HG02852 (cell line): ENCODE results near the gene WDR1.

Experiments
- ATAC-seq: cut with Tn5 transposase; IDR thresholded peaks from one replicate; pipeline ENCODE4 v1.9.1; 2021; ENCODE audit warnings: mild to moderate bottlenecking, moderate library complexity; ENCODE audit not compliant: unreplicated experiment

WDR1 gene

DNA sequence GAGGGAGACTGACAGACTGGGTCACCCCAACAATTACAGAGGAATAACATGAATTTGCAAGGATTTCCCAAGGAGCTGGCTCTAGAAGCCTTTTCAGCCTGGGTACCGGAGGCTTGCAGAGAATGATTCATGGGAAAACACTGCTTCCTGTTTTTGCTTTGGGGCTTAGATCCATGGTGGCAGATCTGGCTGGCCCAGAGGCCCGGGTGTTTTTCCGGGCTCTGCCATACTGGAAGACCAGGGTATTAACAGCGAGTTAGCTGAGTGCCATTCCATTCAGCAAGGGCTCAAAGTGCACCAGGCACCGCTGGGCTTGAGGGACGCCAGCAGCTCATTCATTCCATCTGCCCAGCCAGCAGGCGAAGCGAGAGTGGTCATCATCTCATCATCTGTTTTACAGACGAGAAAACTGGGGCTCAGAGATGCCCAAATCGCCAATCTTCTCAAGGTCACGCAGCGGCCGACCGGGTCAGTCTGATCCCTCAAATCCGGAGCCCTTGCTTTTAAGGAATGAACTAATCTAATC lies 1.3 kb downstream of the WDR1 start:
- ATAC-seq = no peak

DNA sequence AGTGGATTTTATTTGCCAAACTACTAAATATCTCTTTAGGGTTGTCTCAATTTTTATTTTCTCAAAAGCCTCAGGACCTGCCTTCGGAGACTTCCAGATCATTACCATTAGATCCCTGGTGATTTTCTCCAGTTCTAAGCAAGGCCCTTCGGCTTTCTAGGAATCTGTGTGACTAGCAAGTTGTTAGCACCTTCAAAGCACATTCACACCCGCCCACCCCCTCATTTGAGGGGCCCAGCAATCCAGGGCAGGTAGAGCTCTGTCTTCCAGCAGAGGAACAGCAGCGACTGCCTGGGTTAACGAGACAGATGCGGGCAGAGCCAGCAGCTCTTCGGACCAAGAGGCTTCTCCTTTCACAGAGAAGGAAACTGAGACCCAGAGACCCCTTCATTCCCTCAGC lies 2.0 kb downstream of the WDR1 start:
- ATAC-seq = no peak

DNA sequence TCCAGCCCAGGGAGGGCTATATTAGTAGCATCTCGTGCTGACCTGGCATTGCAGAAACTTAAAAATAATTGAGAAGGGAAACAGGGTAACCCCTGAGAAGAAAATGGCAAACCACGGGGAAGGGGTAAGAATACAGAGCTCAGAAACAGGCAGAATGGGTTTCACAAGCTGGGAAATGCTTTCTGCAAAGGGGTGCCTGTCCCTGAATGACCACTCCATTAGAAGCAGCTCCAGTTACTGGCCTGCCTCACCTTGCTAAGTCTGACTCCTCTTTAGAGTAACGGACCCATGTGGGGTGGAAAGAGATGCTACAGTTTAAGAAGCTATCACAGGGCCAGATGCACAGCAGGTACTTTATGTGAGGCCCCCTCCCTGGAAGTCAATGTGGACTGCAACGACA lies 2.5 kb downstream of the WDR1 start:
- ATAC-seq = no peak

DNA sequence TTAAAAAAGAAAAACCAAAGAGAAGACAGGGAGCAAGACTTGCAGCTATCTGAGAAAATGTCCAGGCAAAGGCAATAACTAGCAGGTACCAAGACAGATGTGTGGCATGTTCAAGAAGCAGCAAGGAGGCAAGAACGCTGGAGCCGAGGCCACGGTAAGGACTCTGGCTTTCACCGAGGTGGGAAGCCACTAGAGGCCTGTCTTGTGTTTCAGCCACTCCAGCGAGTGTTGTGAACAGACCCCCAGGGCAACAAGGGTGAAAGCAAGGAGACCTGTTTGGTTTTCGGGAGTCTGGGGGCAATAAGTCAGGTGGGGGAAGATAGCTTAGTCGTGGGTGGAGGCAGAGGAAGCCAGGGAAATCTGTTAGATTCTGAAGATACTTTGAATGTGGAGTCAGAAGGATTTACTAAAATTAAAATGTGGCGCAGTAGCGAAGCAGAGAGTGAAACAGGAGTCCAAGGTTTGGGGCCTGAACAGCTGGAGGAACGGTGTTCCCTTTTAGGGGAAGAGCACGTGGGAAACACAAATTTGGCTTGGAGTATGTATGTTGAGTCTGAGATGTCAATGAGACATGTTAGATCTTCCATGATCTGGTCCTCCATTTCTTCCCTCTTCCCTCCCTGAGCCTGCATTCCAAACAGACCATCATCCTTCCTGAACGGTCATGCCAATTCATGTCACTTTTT lies 3.1 kb downstream of the WDR1 start:
- ATAC-seq = no peak

DNA sequence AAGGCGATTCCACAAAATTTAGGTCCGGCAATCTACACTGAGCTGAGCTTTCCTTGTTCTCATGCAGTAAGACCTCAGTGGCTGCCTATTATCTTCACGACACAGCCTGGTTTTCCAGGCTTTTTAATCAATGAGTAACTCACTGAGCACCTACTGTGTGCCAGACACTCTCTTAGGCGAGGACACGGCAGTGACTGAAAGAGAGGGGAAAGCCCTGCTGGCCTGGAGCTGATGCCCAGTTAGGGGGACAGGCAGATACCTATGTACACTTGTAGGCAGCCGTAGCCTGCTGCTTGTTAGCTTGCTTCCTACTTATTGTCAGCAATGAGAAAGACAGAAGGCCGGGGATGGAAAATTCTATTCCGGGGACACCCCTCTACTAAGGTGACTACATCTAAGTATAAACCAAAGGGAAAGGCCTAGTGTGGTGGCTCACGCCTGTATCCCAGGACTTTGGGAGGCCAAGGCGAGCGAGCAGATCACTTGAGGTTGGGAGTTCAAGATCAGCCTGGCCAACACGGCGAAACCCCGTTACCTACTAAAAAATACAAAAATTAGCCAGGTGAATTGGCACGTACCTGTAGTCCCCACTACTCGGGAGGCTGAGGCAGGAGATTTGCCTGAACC lies 3.8 kb downstream of the WDR1 start:
- ATAC-seq = no peak

DNA sequence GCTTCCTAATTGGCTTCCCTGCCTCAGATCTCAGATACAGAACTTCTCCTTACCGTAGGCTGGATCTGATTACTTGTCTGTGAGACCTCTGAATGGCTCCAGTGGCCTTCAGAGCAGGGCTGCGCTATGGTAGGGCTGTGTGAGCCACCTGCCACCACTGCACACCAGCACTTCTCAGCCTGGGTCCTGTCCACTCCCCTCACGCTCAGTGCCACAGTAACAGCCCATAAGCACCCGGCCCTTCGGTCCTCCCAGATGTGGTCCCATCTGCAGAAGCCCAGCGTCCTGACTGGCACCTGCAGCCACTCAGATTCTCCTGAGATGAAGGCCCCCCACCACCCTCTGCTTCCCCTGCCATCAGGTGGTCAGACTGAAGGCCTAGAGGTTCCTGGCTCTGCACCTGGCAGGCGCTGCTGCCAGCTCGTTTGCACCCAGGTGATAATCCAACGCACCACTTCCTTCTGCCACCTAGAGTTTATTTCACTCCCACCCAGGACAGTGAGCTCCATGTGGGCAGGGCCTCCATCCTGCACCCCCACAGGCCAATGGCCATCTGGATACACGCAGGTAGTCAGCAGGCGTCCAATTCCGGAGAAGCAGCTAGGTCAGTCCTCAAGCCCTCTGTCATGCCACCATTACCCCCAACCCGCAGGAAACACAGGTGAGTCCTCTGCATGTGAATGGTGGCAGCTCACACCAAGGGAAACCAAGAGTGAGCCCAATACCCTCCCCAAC lies 5.4 kb downstream of the WDR1 start:
- no peak for ATAC-seq

DNA sequence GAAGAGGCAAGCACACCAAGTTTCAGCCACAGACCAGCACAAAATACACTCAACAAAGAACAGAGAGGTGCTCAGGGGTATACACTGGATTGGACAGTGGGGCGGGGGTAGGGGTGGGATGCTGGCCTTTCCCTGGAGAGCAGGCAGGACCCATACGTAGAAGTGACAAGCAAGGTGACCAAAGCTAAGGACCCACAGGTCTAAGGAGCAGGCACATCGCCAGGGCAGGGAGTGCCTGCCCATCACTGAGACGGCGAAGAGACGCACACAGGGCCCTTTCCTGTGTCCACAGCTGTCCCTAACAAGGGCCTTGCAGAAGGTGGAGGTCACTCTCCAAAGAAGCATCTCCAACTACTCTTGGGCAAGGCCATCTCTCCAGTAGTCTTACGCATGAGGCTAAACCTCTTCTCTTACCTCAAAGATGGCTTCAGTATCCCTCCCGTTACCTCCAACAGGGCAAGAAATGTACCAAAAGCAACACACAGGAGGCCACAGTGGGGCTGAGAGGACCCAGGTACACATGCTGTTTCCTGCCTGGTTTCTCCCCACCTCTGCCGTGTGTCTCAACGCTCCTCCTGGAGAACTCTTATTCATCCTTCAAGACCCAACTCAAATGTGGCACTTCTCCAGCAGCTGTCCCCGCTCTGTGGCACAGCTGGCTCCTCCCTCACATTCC lies 6.5 kb downstream of the WDR1 start:
- no peak for ATAC-seq

DNA sequence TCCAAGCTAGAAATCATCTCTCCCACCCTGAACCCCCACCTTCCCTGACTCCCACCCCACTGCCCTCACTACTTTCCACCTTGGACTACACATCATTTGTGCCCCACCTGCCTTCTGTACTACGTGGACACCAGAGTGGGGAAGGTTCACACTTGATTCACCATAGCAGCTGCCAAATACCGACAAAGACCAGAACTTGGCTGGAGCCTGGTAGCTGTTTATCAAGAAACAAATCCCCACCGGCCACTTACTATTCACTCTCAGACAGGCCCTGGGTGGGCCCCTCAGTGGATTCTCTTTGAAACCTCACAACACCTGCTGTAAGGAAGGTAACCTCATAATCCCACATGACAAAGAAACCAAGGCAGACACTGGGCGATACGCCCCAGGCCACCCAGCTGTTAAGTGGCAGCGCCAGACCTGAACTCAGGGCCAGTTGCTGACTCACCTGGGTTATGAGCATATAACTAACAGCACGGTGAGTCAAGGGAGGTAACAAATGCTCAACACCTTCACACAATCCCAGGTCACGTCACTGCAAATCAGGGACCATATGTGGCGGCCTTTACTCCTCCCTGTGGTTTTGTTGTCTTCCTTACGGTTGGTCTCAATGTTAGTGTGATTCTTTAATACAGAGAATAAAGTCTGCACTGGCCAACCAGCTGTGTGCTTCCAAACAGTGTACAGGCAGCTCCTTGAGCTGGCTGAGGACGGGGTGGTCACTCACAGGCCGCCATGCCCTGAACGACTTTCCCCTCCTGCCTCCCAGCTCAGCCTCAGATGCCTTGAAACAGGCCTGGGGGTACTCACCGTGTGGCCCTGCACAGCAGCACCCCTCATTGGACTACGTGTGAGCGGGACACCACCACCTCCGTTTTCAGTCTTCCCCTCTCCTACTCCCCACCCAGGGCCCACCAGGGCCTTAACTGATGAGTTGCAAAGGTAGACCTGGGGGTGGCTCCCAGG lies 7.5 kb downstream of the WDR1 start:
- ATAC-seq = no peak

DNA sequence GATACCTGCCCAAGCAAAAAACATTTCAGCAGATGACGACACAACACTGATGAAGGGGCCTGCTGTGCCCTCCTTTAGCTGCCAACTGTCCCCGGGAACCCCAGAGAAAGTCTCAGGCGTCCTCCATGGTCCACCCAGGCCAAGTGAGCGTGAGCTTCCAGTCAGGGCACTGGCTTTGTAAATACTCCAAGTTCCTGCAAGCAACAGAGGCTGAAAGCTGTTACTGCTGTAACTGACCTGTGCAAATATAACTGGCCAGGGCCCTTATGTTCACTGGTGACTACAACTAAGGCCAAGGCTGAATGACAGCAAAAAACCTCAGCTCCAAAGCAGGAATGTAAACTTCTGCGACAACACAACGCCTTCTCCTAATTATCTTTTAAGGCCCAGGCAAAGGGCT lies 8.2 kb downstream of the WDR1 start:
- no peak for ATAC-seq

DNA sequence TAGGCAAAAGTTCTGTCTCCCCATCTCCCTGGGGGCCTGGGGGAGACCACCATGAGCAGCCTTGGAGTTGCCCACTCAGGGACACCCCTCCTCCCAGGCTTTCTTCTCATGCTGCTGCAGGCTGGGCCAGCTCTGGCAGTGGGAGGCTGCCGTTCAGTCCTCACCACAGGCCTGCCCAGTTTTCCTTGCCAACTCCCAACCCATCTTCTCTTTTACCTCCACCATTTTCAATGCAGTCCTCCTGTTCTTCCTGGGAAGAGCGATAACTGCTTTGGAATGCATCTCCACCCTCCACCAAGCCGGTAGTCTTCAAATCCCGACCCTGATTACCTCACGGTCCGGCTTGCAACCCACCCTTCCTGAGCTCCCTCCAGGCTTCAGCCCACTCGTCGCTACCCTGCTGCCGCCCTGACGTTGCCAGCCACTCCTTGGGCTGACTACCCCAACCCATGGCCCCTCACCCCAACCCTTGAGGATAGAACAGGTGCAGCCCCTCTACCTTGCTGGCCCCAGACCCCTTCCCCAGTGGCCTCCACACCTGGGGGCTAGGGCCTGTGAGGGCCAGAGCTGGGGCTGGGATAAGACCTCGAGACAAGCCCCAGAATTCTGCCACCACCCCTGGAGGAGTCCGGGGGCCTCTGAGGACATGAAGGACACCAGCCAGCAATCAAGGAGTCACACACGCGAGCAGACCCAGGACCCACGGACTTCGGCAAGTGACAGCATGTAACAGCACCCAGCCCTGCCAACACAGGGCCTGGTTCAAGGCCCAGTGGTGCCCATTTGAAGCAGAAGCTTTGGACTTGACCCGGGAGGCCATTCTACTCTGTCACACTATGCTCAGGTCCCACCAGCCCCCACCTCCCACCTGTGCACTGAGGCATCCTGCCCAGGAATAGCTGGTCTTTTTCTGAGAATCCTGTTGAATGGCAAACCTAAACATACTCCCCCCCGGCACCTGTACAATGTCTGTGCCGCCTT lies 9.2 kb downstream of the WDR1 start:
- ATAC-seq = no peak

DNA sequence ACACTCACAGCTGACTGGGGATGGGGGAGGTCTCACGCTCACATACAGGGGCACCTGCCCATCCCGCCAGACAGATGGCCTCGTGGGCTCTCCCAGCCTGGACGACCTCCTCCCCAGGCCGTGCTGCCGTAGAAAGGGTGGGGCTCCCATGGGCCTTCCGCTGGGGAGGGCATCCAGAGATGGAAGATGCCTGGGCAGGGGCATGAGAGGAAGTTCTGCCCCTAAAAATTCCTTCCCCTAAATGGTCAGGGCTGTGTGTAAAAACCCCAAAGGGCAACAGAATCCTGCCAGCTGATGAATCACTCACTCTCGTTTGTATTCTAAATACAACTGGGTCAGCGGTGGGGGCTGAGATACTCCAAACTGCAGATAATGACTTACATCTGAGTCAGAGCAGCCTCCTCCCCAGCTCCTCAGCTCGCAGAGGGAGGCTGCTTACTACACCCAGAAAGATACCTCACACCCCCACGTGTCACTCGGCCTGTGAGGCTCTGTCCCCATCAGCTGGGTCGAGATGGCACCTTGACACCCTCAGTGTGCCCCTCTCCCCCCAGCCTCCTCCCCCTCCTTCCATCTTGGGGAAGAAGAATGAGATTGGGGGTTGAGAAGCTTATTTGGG lies 10.1 kb downstream of the WDR1 start:
- no peak for ATAC-seq

DNA sequence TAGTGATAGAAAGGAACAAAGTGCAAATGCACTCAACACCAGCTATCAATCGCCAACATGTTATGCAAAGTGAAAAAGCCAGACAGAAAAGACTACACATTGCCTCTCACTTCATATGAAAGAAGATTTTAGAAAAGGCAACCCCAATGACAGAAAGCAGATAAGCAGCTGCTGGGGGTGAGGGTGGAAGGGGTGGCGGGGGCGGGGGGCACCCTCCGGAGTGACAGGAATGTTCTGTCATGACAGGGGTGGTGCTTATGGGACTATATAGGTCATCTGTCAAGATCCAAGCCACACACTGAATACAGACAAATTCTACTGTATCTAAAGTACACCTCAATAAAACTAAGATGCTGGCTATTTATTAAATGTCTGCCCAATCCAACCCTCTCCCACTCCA lies 10.7 kb downstream of the WDR1 start:
- no peak for ATAC-seq

DNA sequence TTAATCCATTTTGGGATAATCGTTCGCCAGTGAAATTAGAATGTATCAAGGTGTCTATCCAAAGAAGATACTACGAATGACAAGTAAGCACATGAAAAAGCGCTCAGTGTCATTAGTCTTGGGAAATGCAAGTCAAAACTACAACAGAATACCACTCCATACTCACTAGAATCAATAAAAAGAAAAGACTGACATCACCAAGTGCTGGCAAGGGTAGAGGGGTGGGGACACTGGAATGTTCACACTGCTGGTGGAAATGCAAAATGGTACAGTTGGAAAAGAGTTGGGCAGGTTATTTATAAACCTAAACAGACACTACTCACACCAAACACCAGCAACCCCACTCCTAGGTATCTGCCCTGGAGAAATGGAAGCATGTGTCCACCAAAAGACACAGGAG lies 11.2 kb downstream of the WDR1 start:
- no peak for ATAC-seq

DNA sequence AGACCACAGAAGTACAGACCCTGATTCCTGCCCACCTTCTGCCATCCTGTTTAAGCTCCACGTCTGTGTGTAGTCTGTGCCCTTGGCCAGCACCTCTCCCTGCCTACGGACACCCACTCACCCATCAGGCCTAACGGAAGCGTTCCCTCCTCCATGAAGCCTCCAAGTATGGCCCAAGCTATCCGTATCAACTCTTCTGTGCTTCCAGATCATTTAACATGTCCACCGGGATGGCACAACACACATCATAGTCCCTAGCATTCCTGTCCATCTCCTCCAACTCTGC lies 11.7 kb downstream of the WDR1 start:
- no peak for ATAC-seq

DNA sequence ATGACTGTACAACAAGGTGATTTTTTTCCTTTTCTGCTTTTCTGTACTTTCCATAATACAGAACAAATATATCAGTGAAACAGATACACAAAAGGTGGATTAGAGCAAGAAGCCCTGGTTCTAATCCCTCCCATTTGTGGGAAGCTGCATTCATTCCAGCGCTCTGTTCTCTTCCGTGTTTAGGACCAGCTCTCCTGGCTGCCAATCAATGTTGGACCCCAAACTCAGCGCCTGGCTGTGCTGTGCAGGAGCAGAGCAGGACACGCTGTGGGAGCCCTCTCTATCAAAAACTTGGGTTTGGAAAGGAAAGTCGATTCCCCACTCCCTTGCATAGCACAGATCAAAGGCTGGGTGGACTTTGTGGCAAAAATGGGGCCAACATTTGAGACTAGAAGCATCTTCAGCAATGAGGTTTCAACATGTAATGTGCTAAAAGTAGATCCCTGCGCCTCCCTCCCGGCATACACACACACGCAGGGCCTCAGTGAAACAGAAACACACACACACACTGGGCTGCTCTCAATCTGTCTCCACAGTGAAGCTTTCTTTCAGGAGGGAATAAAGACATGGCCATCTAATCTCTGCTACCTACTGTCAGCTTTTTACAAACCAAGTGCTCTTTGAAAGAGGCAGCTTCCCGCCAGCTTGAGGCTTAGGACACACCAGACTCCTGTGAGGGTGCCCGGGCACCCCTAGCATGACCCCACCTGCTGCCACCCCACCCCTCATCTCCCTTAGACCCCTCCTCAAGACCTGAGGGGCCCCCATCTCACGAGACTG lies 12.2 kb downstream of the WDR1 start:
- ATAC-seq = peak; percentile 31

DNA sequence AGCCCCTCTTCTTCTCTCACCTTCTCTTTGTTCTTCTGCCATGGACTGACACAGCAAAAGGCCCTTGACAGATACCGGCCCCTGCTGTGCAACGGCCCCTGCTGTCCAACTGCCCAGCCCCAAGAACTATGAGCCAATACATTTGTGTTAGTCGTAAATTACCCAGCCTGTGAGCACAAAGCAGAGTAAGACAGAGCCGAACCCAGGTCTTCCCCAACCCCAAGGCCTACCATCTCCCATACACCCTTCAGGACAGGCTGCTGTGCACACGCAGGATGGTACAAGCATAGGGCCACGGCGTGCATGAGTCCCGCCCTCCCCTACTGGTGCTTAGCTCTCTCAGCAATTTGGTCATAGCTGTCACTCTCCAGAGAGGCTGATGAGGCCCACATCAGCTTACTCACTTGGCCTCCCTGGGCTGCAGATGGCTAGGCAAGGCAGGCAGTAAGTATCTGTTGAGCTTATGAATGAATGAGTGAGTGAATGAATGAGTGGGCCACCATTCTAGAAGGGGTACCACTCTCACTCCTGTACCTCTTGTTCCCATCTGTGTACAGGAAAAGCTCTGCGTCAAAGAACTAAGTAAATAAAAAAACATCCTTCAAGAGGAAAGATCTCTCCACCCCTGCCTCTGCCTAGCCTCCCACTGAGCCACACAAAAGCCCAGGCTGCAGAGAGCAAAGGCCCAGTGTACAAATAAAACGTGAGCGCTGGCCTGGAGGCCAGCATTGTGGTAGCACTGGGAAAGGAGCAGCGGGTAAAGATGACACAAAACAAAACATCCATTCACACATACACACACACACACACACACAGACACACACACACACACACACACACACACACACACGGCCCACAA lies 13.9 kb downstream of the WDR1 start:
- no peak for ATAC-seq
